ENCODE data around the gene LRTM1.

DNA sequence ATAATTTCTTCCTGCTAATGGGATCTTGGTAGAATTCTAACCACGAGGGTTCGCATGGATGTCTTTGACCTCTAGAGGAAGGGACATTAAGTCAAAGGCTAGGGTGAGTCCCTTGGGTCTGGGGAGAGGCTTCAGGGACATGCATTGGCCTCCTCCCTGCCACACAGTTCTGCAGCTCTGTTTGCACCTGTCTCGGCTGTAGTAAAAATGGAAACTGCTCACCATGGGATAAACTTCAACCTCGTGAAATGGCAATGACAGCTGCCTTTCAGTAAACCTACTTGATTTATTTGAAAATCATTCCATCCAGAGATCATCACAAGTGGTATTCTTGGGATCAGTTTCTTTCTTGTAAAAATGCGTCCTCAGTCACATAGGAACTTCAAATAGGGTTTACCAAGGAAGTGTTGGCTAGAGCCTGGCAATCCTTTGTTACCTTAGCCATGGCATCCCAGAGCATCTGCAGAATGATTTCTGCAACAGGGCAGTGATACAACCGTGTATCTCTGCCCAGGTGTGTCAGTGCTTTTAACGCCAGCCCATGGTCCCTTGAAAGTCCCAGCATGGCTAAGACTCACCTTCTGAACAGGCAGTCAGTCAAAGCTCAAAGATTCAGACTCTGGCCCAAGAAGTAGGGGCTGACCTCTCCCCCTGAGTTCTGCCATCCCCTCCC is 14.0 kb upstream of the LRTM1 start:
- TF ChIP-seq, protein P1, sequence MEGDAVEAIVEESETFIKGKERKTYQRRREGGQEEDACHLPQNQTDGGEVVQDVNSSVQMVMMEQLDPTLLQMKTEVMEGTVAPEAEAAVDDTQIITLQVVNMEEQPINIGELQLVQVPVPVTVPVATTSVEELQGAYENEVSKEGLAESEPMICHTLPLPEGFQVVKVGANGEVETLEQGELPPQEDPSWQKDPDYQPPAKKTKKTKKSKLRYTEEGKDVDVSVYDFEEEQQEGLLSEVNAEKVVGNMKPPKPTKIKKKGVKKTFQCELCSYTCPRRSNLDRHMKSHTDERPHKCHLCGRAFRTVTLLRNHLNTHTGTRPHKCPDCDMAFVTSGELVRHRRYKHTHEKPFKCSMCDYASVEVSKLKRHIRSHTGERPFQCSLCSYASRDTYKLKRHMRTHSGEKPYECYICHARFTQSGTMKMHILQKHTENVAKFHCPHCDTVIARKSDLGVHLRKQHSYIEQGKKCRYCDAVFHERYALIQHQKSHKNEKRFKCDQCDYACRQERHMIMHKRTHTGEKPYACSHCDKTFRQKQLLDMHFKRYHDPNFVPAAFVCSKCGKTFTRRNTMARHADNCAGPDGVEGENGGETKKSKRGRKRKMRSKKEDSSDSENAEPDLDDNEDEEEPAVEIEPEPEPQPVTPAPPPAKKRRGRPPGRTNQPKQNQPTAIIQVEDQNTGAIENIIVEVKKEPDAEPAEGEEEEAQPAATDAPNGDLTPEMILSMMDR (IDR thresholded peaks at IDR 0.05): no peak
- TF ChIP-seq POLR2AphosphoS5 (IDR thresholded peaks at IDR 0.05): no peak

Data from sigmoid colon (tissue), 4 donors.